Uterus (tissue), 4 donors: ENCODE measurements around the gene CHTF8. TPM values are rescaled to one million over a fixed set of nuclear protein-coding genes. Genes with fewer than 3 reads are reported as not detected.
"Not testable (repeated sequence)": the region's sequence is repeated elsewhere in the genome, so short reads cannot be mapped to it uniquely, and the experiment has no call there.

Experiments
- DNase-seq, 2 donors: peaks; one replicate each; pipeline ENCODE4 v3.0.0-alpha.2; 2019 to 2020
- H3K27ac ChIP-seq, 2 donors: fragments of 200-600 bp; sonication (generic); 1 replicate in 1 of 2; 2 replicates in 1 of 2; pipeline ENCODE4 v1.5.1; 2016 to 2018
- H3K27me3 ChIP-seq, 2 donors: fragments of 200-600 bp; sonication (generic); one replicate each; pipeline ENCODE4 v1.5.1; 2018 to 2019; ENCODE audit warnings: control low read depth in 1 of 2
- H3K36me3 ChIP-seq, 2 donors: fragments of 200-600 bp; sonication (generic); one replicate each; pipeline ENCODE4 v1.5.1; 2019; ENCODE audit warnings: control low read depth in 1 of 2
- H3K4me1 ChIP-seq, 2 donors: fragments of 200-600 bp; sonication (generic); one replicate each; pipeline ENCODE4 v1.5.1; 2018 to 2019; ENCODE audit warnings: control low read depth in 1 of 2
- H3K4me3 ChIP-seq, 2 donors: fragments of 200-600 bp; sonication (generic); 1 replicate in 1 of 2; 2 replicates in 1 of 2; pipeline ENCODE4 v1.5.1; 2018 to 2019; ENCODE audit warnings: mild to moderate bottlenecking in 1 of 2
- H3K9me3 ChIP-seq, 2 donors: fragments of 200-600 bp; sonication (generic); one replicate each; pipeline ENCODE4 v1.5.1; 2019; ENCODE audit warnings: control low read depth in 1 of 2
- POLR2A ChIP-seq, 2 donors: fragments of 450-650 bp; IDR thresholded peaks; one replicate each; pipeline ENCODE4 v1.6.1; 2016; ENCODE audit warnings: antibody characterized with exemption in 2 of 2, mild to moderate bottlenecking in 1 of 2, moderate library complexity in 1 of 2
- intact Hi-C: fragments of 100-400 bp; cut with DNase I; formaldehyde crosslinking; loops from one replicate; pipeline ENCODE4 v1.15.1; 2023; ENCODE audit warnings: low total_unique reads
- total RNA-seq, 4 donors: library from RNA; depleted of rRNA in 3 of 4; stranded (reverse); fragments of >200 nt in 3 of 4; gene quantifications; one replicate each; pipeline versions ENCODE4 v1.1.0 to v1.2.4, GENCODE V29; 2014 to 2023
- TF ChIP-seq, protein P1 (sequence below), 4 experiments: fragments of 200-600 bp in 2 of 4; fragments of 450-650 bp in 2 of 4; sonication (generic) in 2 of 4; IDR thresholded peaks; one replicate each; pipeline ENCODE4 v1.5.1; 2016 to 2019; ENCODE audit warnings: antibody characterized with exemption in 4 of 4, mild to moderate bottlenecking in 2 of 4, moderate library complexity in 1 of 4
- donor health status: DM: yes; HTN: yes; CAD: no.

CHTF8 gene
- total RNA-seq, 4 donors from 2014 or later = 29.7 to 120 (median 65.3) TPM

- peak in 1 of 2 donors; percentile 43 for DNase-seq
- Histone ChIP-seq H3K27me3 (no peaks in the 10 kb centered on the region), H3K36me3 (no peaks in the 10 kb centered on the region), H3K4me1 (peaks cover 6 to 9% of the 10 kb centered on the region in 2 donors), H3K27ac (peak overlapping the region; percentile 60 to 72), H3K9me3 (no peaks in the 10 kb centered on the region), H3K4me3 (no peak overlapping the region)
- intact Hi-C loops = no loop called here
- TF ChIP-seq POLR2A (IDR thresholded peaks at IDR 0.05) = no peak
- TF ChIP-seq, protein P1, sequence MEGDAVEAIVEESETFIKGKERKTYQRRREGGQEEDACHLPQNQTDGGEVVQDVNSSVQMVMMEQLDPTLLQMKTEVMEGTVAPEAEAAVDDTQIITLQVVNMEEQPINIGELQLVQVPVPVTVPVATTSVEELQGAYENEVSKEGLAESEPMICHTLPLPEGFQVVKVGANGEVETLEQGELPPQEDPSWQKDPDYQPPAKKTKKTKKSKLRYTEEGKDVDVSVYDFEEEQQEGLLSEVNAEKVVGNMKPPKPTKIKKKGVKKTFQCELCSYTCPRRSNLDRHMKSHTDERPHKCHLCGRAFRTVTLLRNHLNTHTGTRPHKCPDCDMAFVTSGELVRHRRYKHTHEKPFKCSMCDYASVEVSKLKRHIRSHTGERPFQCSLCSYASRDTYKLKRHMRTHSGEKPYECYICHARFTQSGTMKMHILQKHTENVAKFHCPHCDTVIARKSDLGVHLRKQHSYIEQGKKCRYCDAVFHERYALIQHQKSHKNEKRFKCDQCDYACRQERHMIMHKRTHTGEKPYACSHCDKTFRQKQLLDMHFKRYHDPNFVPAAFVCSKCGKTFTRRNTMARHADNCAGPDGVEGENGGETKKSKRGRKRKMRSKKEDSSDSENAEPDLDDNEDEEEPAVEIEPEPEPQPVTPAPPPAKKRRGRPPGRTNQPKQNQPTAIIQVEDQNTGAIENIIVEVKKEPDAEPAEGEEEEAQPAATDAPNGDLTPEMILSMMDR (IDR thresholded peaks at IDR 0.05) = no peak
Observed at GRCh38 chr16:69166221-69166833, 33.9 kb upstream of the CHTF8 start.

GRCh38 chr16:69165584-69165983, 33.2 kb upstream of the CHTF8 start:
- Histone ChIP-seq H3K27ac (peak overlapping the region; percentile 60 to 72), H3K4me1 (peaks cover 6 to 9% of the 10 kb centered on the region in 2 donors), H3K9me3 (no peaks in the 10 kb centered on the region), H3K27me3 (no peaks in the 10 kb centered on the region), H3K36me3 (no peaks in the 10 kb centered on the region), H3K4me3 (no peak overlapping the region)
- DNase-seq = no peak
- no peak for TF ChIP-seq POLR2A (IDR thresholded peaks at IDR 0.05)
- TF ChIP-seq, protein P1 (IDR thresholded peaks at IDR 0.05) = no peak
- intact Hi-C loops = no loop called here

- Histone ChIP-seq H3K27ac (no peak overlapping the region), H3K4me1 (no peaks in the 10 kb centered on the region), H3K36me3 (no peaks in the 10 kb centered on the region), H3K27me3 (no peaks in the 10 kb centered on the region), H3K9me3 (no peaks in the 10 kb centered on the region), H3K4me3 (no peak overlapping the region)
- no peak for DNase-seq
- intact Hi-C loops = no loop called here
- TF ChIP-seq, protein P1 (IDR thresholded peaks at IDR 0.05) = no peak
- TF ChIP-seq POLR2A (IDR thresholded peaks at IDR 0.05) = no peak
Observed at GRCh38 chr16:69160192-69160591, 27.8 kb upstream of the CHTF8 start.

GRCh38 chr16:69157196-69157595, 24.8 kb upstream of the CHTF8 start:
- no peak overlapping the region for H3K27ac ChIP-seq
- intact Hi-C loops = no loop called here
- H3K4me3 ChIP-seq = no peak overlapping the region
- no peaks in the 10 kb centered on the region for H3K9me3 ChIP-seq
- no peak for DNase-seq
- no peaks in the 10 kb centered on the region for H3K36me3 ChIP-seq
- H3K4me1 ChIP-seq = no peaks in the 10 kb centered on the region
- no peaks in the 10 kb centered on the region for H3K27me3 ChIP-seq
- TF ChIP-seq, protein P1 (IDR thresholded peaks at IDR 0.05) = no peak
- no peak for TF ChIP-seq POLR2A (IDR thresholded peaks at IDR 0.05)

- peak overlapping the region in 1 of 2 donors; percentile 14 for H3K27ac ChIP-seq
- no peaks in the 10 kb centered on the region for H3K9me3 ChIP-seq
- TF ChIP-seq, protein P1 (IDR thresholded peaks at IDR 0.05) = peak; percentile 72 to 93 (median 85)
- TF ChIP-seq POLR2A (IDR thresholded peaks at IDR 0.05) = no peak
- H3K4me1 ChIP-seq = no peaks in the 10 kb centered on the region
- DNase-seq = peak; percentile 43 to 78
- H3K4me3 ChIP-seq = no peak overlapping the region
- H3K27me3 ChIP-seq = no peaks in the 10 kb centered on the region
- intact Hi-C loops = loop anchor here (5.0 kb wide), 1 partner anchor 137 kb away; no protein-coding TSS in a partner anchor
- H3K36me3 ChIP-seq = no peaks in the 10 kb centered on the region
Observed at GRCh38 chr16:69150146-69150865, 17.9 kb upstream of the CHTF8 start.

- intact Hi-C loops = loop anchor here (5.0 kb wide), 2 partner anchors 128 to 138 kb away; no protein-coding TSS in a partner anchor
- not testable (repeated sequence) for H3K4me3 ChIP-seq, H3K27me3 ChIP-seq, H3K4me1 ChIP-seq, H3K9me3 ChIP-seq, H3K36me3 ChIP-seq, DNase-seq, H3K27ac ChIP-seq
Observed at GRCh38 chr16:69149621-69150020, 17.2 kb upstream of the CHTF8 start.
